PC-3 (cell line): ENCODE results near the gene CD160.

Experiments
- CTCF ChIP-seq: fragments of 300-600 bp; sonication (generic); conservative IDR thresholded peaks from 2 replicates; pipeline ENCODE4 v1.5.1; 2017; ENCODE audit warnings: antibody characterized with exemption, low read depth, mild to moderate bottlenecking, low read length
- EZH2 ChIP-seq: fragments of 300-600 bp; sonication (generic); IDR thresholded peaks from one replicate; pipeline ENCODE4 v1.6.1; 2017; ENCODE audit warnings: antibody characterized with exemption, mild to moderate bottlenecking, low read length; ENCODE audit not compliant: unreplicated experiment

- TF ChIP-seq CTCF (no peak), EZH2 (no peak)
Measured at GRCh38 chr1:145730467-145730866, 11.2 kb downstream of the CD160 start.
